H1 (cell line): ENCODE results near the gene UNK. TPM values are rescaled to one million over a fixed set of nuclear protein-coding genes. Genes with fewer than 3 reads are reported as not detected.

Source experiments
- CTCF ChIA-PET: fragments of 300-600 bp; sonication (Branson Sonifier 250); formaldehyde crosslinking; loops from one replicate; lab custom pipeline; 2021; ENCODE audit not compliant: partially characterized antibody; lab: Charles Lee
- POLR2A ChIA-PET: fragments of 300-600 bp; sonication (Branson Sonifier 250); formaldehyde crosslinking; loops from one replicate; lab custom pipeline; 2021; ENCODE audit warnings: inconsistent platforms; ENCODE audit not compliant: partially characterized antibody; lab: Charles Lee
- DNase-seq, 2 experiments: peaks; one replicate each; pipeline versions ENCODE4 v3.0.0 to v3.0.0-alpha.2; 2010 to 2022; ENCODE audit warnings: low spot score in 2 of 2, low read depth in 1 of 2, mixed read lengths in 1 of 2
- FAIRE-seq: peaks from 2 replicates; lab custom pipeline; 2011; peaks lifted over from hg19 to GRCh38; lab: Jason Lieb, UNC
- H2AFZ ChIP-seq: 2 replicates; pipeline ENCODE4 v1.8.1; 2012; ENCODE audit warnings: low read length, inconsistent platforms
- H2AK5ac ChIP-seq: 2 replicates; pipeline ENCODE4 v1.6.1; 2013; ENCODE audit warnings: low read depth, low read length
- H2BK120ac ChIP-seq: replicated peaks from 2 replicates; pipeline ENCODE3; 2013; ENCODE audit warnings: low read depth, low read length, inconsistent platforms
- H2BK12ac ChIP-seq: 2 replicates; pipeline ENCODE4 v1.6.1; 2013; ENCODE audit warnings: low read depth, low read length
- H2BK15ac ChIP-seq: 2 replicates; pipeline ENCODE4 v1.6.1; 2013; ENCODE audit warnings: low read length
- H2BK20ac ChIP-seq: 2 replicates; pipeline ENCODE4 v1.6.1; 2013; ENCODE audit warnings: low read length
- H2BK5ac ChIP-seq: 2 replicates; pipeline ENCODE4 v1.6.1; 2013; ENCODE audit warnings: low read depth, low read length
- H3K14ac ChIP-seq: 2 replicates; pipeline ENCODE4 v1.6.1; 2013; ENCODE audit warnings: inconsistent platforms; ENCODE audit not compliant: insufficient read length
- H3K18ac ChIP-seq: 2 replicates; pipeline ENCODE4 v1.6.1; 2013; ENCODE audit warnings: low read length; ENCODE audit errors: extremely low read depth
- H3K23ac ChIP-seq: 2 replicates; pipeline ENCODE4 v1.6.1; 2013; ENCODE audit warnings: inconsistent platforms; ENCODE audit not compliant: insufficient read length
- H3K23me2 ChIP-seq: 2 replicates; pipeline ENCODE4 v1.6.1; 2013; ENCODE audit warnings: low read depth, low read length
- H3K27ac ChIP-seq: 2 replicates; pipeline ENCODE4 v1.6.1; 2011; ENCODE audit warnings: low read depth, low read length, inconsistent platforms
- H3K27me3 ChIP-seq, 4 experiments: replicated peaks in 1 of 4; 1 replicate in 1 of 4; 2 replicates in 3 of 4; pipeline versions ENCODE4 v1.6.1 to v1.8.1; 2011 to 2013; ENCODE audit warnings: low read length in 3 of 4, mild to moderate bottlenecking in 3 of 4, inconsistent platforms in 2 of 4, mixed read lengths in 2 of 4, moderate library complexity in 1 of 4; ENCODE audit not compliant: control insufficient read depth in 3 of 4, insufficient read depth in 3 of 4; ENCODE audit errors: extremely low read depth in 1 of 4
- H3K36me3 ChIP-seq, 4 experiments: 2 replicates each; pipeline versions ENCODE4 v1.6.1 to v1.8.1; 2011 to 2013; ENCODE audit warnings: mild to moderate bottlenecking in 4 of 4, low read length in 3 of 4, moderate library complexity in 2 of 4, control low read depth in 1 of 4, inconsistent platforms in 1 of 4; ENCODE audit not compliant: insufficient read depth in 4 of 4, control insufficient read depth in 2 of 4
- H3K4ac ChIP-seq: replicated peaks from 2 replicates; pipeline ENCODE3; 2013; ENCODE audit warnings: low read length, low read depth, mixed read lengths, inconsistent platforms; ENCODE audit not compliant: insufficient read length
- H3K4me1 ChIP-seq, 4 experiments: replicated peaks in 1 of 4; 1 replicate in 1 of 4; 2 replicates in 3 of 4; pipeline versions ENCODE4 v1.6.1 to v1.8.1; 2011 to 2013; ENCODE audit warnings: low read length in 3 of 4, inconsistent platforms in 2 of 4, mixed read lengths in 1 of 4; ENCODE audit not compliant: insufficient read depth in 4 of 4, control insufficient read depth in 3 of 4
- H3K4me2 ChIP-seq, 2 experiments: 2 replicates each; pipeline versions ENCODE4 v1.6.1 to v1.8.1; 2011 to 2013; ENCODE audit warnings: low read depth in 2 of 2, low read length in 2 of 2, control low read depth in 1 of 2, inconsistent platforms in 1 of 2, mild to moderate bottlenecking in 1 of 2; ENCODE audit not compliant: insufficient read depth in 1 of 2
- H3K4me3 ChIP-seq, 4 experiments: fragments of 200-600, 300-600 bp in 1 of 4; sonication (generic), shearing (Covaris generic), sonication (Bioruptor Twin) in 1 of 4; 2 replicates each; pipeline versions ENCODE4 v1.5.1 to v1.8.1; 2011 to 2016; ENCODE audit warnings: low read length in 4 of 4, low read depth in 3 of 4, control low read depth in 2 of 4, inconsistent platforms in 2 of 4, mild to moderate bottlenecking in 2 of 4, mixed read lengths in 1 of 4, moderate library complexity in 1 of 4; ENCODE audit not compliant: insufficient read depth in 2 of 4; ENCODE audit errors: extremely low read depth in 1 of 4
- H3K56ac ChIP-seq: replicated peaks from 2 replicates; pipeline ENCODE3; 2013; ENCODE audit warnings: low read depth, mild to moderate bottlenecking, mixed read lengths, low read length, inconsistent platforms; ENCODE audit not compliant: insufficient read length
- H3K79me1 ChIP-seq: 2 replicates; pipeline ENCODE4 v1.6.1; 2013; ENCODE audit warnings: low read depth, low read length, control low read depth
- H3K79me2 ChIP-seq, 2 experiments: 2 replicates each; pipeline versions ENCODE4 v1.6.1 to v1.8.1; 2012 to 2013; ENCODE audit warnings: low read length in 2 of 2, mild to moderate bottlenecking in 2 of 2, inconsistent platforms in 1 of 2; ENCODE audit not compliant: insufficient read depth in 2 of 2, control insufficient read depth in 1 of 2
- H3K9ac ChIP-seq, 4 experiments: replicated peaks in 1 of 4; 1 replicate in 1 of 4; 2 replicates in 3 of 4; pipeline versions ENCODE4 v1.6.1 to v1.8.1; 2011 to 2013; ENCODE audit warnings: low read depth in 3 of 4, low read length in 3 of 4, control low read depth in 2 of 4, mild to moderate bottlenecking in 2 of 4, moderate library complexity in 2 of 4, inconsistent platforms in 1 of 4; ENCODE audit errors: extremely low read depth in 1 of 4
- H3K9me3 ChIP-seq, 2 experiments: 2 replicates each; pipeline versions ENCODE4 v1.6.1 to v1.8.1; 2012 to 2013; ENCODE audit warnings: mild to moderate bottlenecking in 2 of 2, moderate library complexity in 2 of 2, control low read depth in 1 of 2, inconsistent platforms in 1 of 2, low read depth in 1 of 2, low read length in 1 of 2, mixed read lengths in 1 of 2; ENCODE audit not compliant: insufficient read depth in 2 of 2
- H4K20me1 ChIP-seq, 2 experiments: replicated peaks in 1 of 2; 2 replicates each; pipeline versions ENCODE3 to v1.8.1; 2011 to 2013; ENCODE audit warnings: inconsistent platforms in 2 of 2, low read length in 2 of 2, mild to moderate bottlenecking in 1 of 2; ENCODE audit not compliant: insufficient read depth in 2 of 2, control insufficient read depth in 1 of 2
- H4K5ac ChIP-seq: 2 replicates; pipeline ENCODE4 v1.6.1; 2013; ENCODE audit warnings: low read length, low read depth, mixed read lengths, inconsistent platforms; ENCODE audit not compliant: insufficient read length
- H4K8ac ChIP-seq: 2 replicates; pipeline ENCODE4 v1.8.0; 2013; ENCODE audit warnings: mild to moderate bottlenecking, moderate library complexity, low read length, inconsistent platforms; ENCODE audit not compliant: insufficient read depth; ENCODE audit errors: extremely low read depth
- H4K91ac ChIP-seq: replicated peaks from 2 replicates; pipeline ENCODE3; 2013; ENCODE audit warnings: low read length, mixed read lengths, inconsistent platforms; ENCODE audit not compliant: insufficient read length
- CHD2 ChIP-seq: IDR thresholded peaks from 2 replicates; pipeline ENCODE4 v1.6.1; 2012; ENCODE audit warnings: low read length, improper control_type of control experiment
- EGR1 ChIP-seq: IDR thresholded peaks from 2 replicates; pipeline ENCODE4 v1.6.1; 2011; ENCODE audit warnings: low read depth, low read length, borderline replicate concordance
- GTF2F1 ChIP-seq: IDR thresholded peaks from 2 replicates; pipeline ENCODE4 v1.6.1; 2012; ENCODE audit warnings: low read depth, low read length, improper control_type of control experiment, borderline replicate concordance
- JUND ChIP-seq: IDR thresholded peaks from 2 replicates; pipeline ENCODE4 v1.6.1; 2011; ENCODE audit warnings: mild to moderate bottlenecking, improper control_type of control experiment, low read length
- KDM4A ChIP-seq: IDR thresholded peaks from one replicate; pipeline ENCODE4 v1.7.1; 2012; ENCODE audit warnings: low read depth, mild to moderate bottlenecking, moderate library complexity, low read length, inconsistent platforms; ENCODE audit not compliant: severe bottlenecking
- POLR2A ChIP-seq, 2 experiments: IDR thresholded peaks; 1 replicate in 1 of 2; 2 replicates in 1 of 2; pipeline ENCODE4 v1.6.1; 2011; ENCODE audit warnings: low read depth in 2 of 2, low read length in 2 of 2, mild to moderate bottlenecking in 2 of 2; ENCODE audit errors: control extremely low read depth in 1 of 2
- SP4 ChIP-seq: IDR thresholded peaks from 2 replicates; pipeline ENCODE4 v1.6.1; 2012; ENCODE audit warnings: low read length, inconsistent platforms
- TAF1 ChIP-seq: IDR thresholded peaks from 2 replicates; pipeline ENCODE4 v1.6.1; 2011; ENCODE audit warnings: mild to moderate bottlenecking, low read depth, low read length
- YY1 ChIP-seq: IDR thresholded peaks from 2 replicates; pipeline ENCODE4 v1.6.1; 2011; ENCODE audit warnings: low read depth, mild to moderate bottlenecking, low read length
- WGBS, 2 experiments: shearing (Covaris generic) in 1 of 2; methylation state at CpG; one replicate each; pipeline versions ENCODE4 v1.1.6 to v1.1.7; 2013 to 2015; ENCODE audit warnings: low lambda C conversion rate in 2 of 2, mixed read lengths in 2 of 2, inconsistent platforms in 1 of 2, low coverage in 1 of 2, missing lambda C conversion rate in 1 of 2; ENCODE audit not compliant: insufficient replicate concordance in 2 of 2, insufficient coverage in 1 of 2, insufficient read length in 1 of 2; ENCODE audit errors: extremely low coverage in 1 of 2, missing lambda C conversion rate in 1 of 2; 5-methylcytosine and 5-hydroxymethylcytosine counted together
- polyA plus RNA-seq, 7 experiments: library from polyadenylated mRNA; depleted of rRNA in 3 of 7; stranded (reverse) in 5 of 7; unstranded in 2 of 7; fragments of >200 nt in 5 of 7; fragments of 200-250 nt in 2 of 7; gene quantifications; 1 replicate in 5 of 7; 2 replicates in 1 of 7; 4 replicates in 1 of 7; pipeline versions ENCODE4 v1.2.1 to v1.2.3, GENCODE V29; 2011 to 2013; ENCODE audit warnings: missing spikeins in 2 of 7, mixed read lengths in 2 of 7
- total RNA-seq: library from RNA; stranded (reverse); fragmentation: NEBNext Ultra II Directional; extraction: Animal tissue kit (Norgen Biotek cat#: 25700); gene quantifications from 2 replicates; pipeline ENCODE4 v1.2.1, GENCODE V29; 2021
- TF ChIP-seq, protein P1 (sequence below): IDR thresholded peaks from 2 replicates; pipeline ENCODE4 v1.6.1; 2011; ENCODE audit warnings: low read length, improper control_type of control experiment
- TF ChIP-seq, protein P2 (sequence below): IDR thresholded peaks from 2 replicates; pipeline ENCODE4 v1.6.1; 2011; ENCODE audit warnings: low read depth, mild to moderate bottlenecking, low read length; ENCODE audit not compliant: insufficient read depth

The UNK gene
- total and polyA plus RNA-seq, 2 of the 8 experiments (the other 6 are each of a cell fraction or from before 2014, with no cell fraction given) = 24.2 to 33.3 TPM

DNA sequence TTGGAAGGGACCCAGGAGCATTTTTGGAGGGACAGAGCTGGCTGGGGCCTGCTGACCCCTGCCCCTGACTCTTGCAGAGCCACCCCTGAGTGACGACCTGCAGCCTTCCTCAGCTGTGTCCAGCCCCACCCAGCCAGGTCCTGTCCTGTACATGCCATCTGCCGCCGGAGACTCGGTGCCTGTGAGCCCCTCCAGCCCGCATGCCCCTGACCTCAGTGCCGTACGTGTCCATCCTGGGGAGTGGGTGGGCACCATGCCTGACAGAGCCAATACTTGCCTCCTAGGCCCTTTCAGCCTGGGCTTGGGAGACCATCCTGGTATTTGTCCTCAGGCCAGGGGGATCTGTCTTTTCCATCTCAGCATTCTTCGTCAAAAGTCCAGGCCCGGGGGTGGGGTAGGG is 32.1 kb downstream of the UNK start:
- Histone ChIP-seq H3K23me2 (no peaks in the 10 kb centered on the region), H3K9ac (no peak overlapping the region), H3K27me3 (no peaks in the 10 kb centered on the region), H3K4me2 (no peak overlapping the region), H4K5ac (no peak overlapping the region), H3K4me1 (no peaks in the 10 kb centered on the region), H2BK20ac (no peak overlapping the region), H3K23ac (no peak overlapping the region), H3K4me3 (no peak overlapping the region), H3K27ac (no peak overlapping the region), H2BK15ac (no peak overlapping the region), H4K8ac (no peak overlapping the region; the same call in 1 of the 2 replicates), H2AK5ac (no peak overlapping the region), H3K9me3 (no peaks in the 10 kb centered on the region), H4K91ac (no peak overlapping the region), H2BK120ac (no peak overlapping the region), H3K4ac (no peak overlapping the region), H3K14ac (no peak overlapping the region), H3K79me1 (no peaks in the 10 kb centered on the region), H4K20me1 (peaks cover 0 to 12% of the 10 kb centered on the region in 2 experiments), H2AFZ (no peak overlapping the region), H2BK12ac (no peak overlapping the region), H2BK5ac (no peak overlapping the region), H3K18ac (no peak overlapping the region), H3K56ac (no peak overlapping the region), H3K79me2 (no peaks in the 10 kb centered on the region), H3K36me3 (peaks cover 29 to 77% (median 65%) of the 10 kb centered on the region in 4 experiments; a peak in 7 of 8 replicates)
- DNase-seq = no peak
- POLR2A ChIA-PET = interaction anchor here (1.4 to 5.0 kb wide), 3 partner anchors 11 to 37 kb away, joined by 3 to 36 read pairs (median 8); no protein-coding TSS in a partner anchor
- 99% methylated on average over 9 of the region's 9 CpGs; no CpG with 5 or more reads in 1 of the 2 experiments for WGBS, 2 experiments
- no peak for FAIRE-seq
- CTCF ChIA-PET = interaction anchor here (0.6 to 9.6 kb wide), 9 partner anchors 9 to 748 kb away, joined by 3 to 104 read pairs (median 4); partner anchors contain the start of gene UNC13D
- TF ChIP-seq KDM4A (no peak), TAF1 (no peak), CHD2 (no peak), GTF2F1 (no peak), SP4 (no peak), POLR2A (IDR thresholded peaks at IDR 0.05; ENCODE audit: control extremely low read depth in 1 of 2, low read depth in 2 of 2, low read length in 2 of 2) (no peak), YY1 (no peak), EGR1 (no peak), JUND (no peak)
- TF ChIP-seq, protein P1, sequence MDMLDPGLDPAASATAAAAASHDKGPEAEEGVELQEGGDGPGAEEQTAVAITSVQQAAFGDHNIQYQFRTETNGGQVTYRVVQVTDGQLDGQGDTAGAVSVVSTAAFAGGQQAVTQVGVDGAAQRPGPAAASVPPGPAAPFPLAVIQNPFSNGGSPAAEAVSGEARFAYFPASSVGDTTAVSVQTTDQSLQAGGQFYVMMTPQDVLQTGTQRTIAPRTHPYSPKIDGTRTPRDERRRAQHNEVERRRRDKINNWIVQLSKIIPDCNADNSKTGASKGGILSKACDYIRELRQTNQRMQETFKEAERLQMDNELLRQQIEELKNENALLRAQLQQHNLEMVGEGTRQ = no peak
- TF ChIP-seq, protein P2, sequence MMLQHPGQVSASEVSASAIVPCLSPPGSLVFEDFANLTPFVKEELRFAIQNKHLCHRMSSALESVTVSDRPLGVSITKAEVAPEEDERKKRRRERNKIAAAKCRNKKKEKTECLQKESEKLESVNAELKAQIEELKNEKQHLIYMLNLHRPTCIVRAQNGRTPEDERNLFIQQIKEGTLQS = no peak
